ENCODE results near the gene KAZN.

Gene KAZN

GRCh38 chr1:14774225-14774624 lies 175.7 kb downstream of the KAZN start:
- Histone ChIP-seq H3K4me3 (ENCODE audit: low read depth, low read length, poor library complexity, severe bottlenecking) (no peak overlapping the region), H3K4me1 (ENCODE audit: insufficient read depth, low read length, severe bottlenecking) (no peaks in the 10 kb centered on the region), H3K27me3 (ENCODE audit: insufficient read depth, low read length) (peaks cover 10% of the 10 kb centered on the region; the same call in 1 of the 2 replicates), H3K4me2 (ENCODE audit: low read length) (no peak overlapping the region), H3K9me3 (ENCODE audit: low read length) (no peaks in the 10 kb centered on the region), H3K9ac (ENCODE audit: low read length) (no peak overlapping the region), H2AFZ (ENCODE audit: low read length) (no peak overlapping the region), H4K20me1 (ENCODE audit: insufficient read depth, low read length) (no peaks in the 10 kb centered on the region), H3K9me2 (ENCODE audit: low read depth, low read length) (no peaks in the 10 kb centered on the region), H3K27ac (ENCODE audit: low read depth, low read length, poor library complexity, severe bottlenecking) (no peak overlapping the region), H3K36me3 (ENCODE audit: insufficient read depth, low read length) (no peaks in the 10 kb centered on the region), H3F3A (ENCODE audit: insufficient read depth, low read length) (no peaks in the 10 kb centered on the region), H3K79me2 (ENCODE audit: insufficient read depth, low read length) (no peaks in the 10 kb centered on the region)
- TF ChIP-seq CTCF (IDR thresholded peaks at IDR 0.05; ENCODE audit: low read length) (no peak), EZH2 (IDR thresholded peaks at IDR 0.05; ENCODE audit: borderline replicate concordance, low read length) (no peak)

GRCh38 chr1:14774988-14775387 lies 176.5 kb downstream of the KAZN start:
- no peaks in the 10 kb centered on the region for H3K9me3 ChIP-seq (ENCODE audit: low read length)
- H3K27ac ChIP-seq (ENCODE audit: low read depth, low read length, poor library complexity, severe bottlenecking), result no peak overlapping the region
- H3K36me3 ChIP-seq (ENCODE audit: insufficient read depth, low read length), result no peaks in the 10 kb centered on the region
- H4K20me1 ChIP-seq (ENCODE audit: insufficient read depth, low read length), result no peaks in the 10 kb centered on the region
- no peaks in the 10 kb centered on the region for H3K9me2 ChIP-seq (ENCODE audit: low read depth, low read length)
- H3K4me2 ChIP-seq (ENCODE audit: low read length), result no peak overlapping the region
- no peaks in the 10 kb centered on the region for H3F3A ChIP-seq (ENCODE audit: insufficient read depth, low read length)
- no peak overlapping the region for H3K9ac ChIP-seq (ENCODE audit: low read length)
- H3K79me2 ChIP-seq (ENCODE audit: insufficient read depth, low read length), result no peaks in the 10 kb centered on the region
- no peaks in the 10 kb centered on the region for H3K4me1 ChIP-seq (ENCODE audit: insufficient read depth, low read length, severe bottlenecking)
- H3K4me3 ChIP-seq (ENCODE audit: low read depth, low read length, poor library complexity, severe bottlenecking), result no peak overlapping the region
- H3K27me3 ChIP-seq (ENCODE audit: insufficient read depth, low read length), result peaks cover 7% of the 10 kb centered on the region; the same call in 1 of the 2 replicates
- TF ChIP-seq CTCF (IDR thresholded peaks at IDR 0.05; ENCODE audit: low read length) (no peak), EZH2 (IDR thresholded peaks at IDR 0.05; ENCODE audit: borderline replicate concordance, low read length) (no peak)
- no peak overlapping the region for H2AFZ ChIP-seq (ENCODE audit: low read length)

- TF ChIP-seq CTCF (IDR thresholded peaks at IDR 0.05; ENCODE audit: low read length), result no peak
- no peak for TF ChIP-seq EZH2 (IDR thresholded peaks at IDR 0.05; ENCODE audit: borderline replicate concordance, low read length)
- Histone ChIP-seq H3K36me3 (ENCODE audit: insufficient read depth, low read length) (no peaks in the 10 kb centered on the region), H3K27me3 (ENCODE audit: insufficient read depth, low read length) (peaks cover 7% of the 10 kb centered on the region; the same call in 1 of the 2 replicates), H3K27ac (ENCODE audit: low read depth, low read length, poor library complexity, severe bottlenecking) (no peak overlapping the region), H3K9me3 (ENCODE audit: low read length) (no peaks in the 10 kb centered on the region), H3K9me2 (ENCODE audit: low read depth, low read length) (no peaks in the 10 kb centered on the region), H3K4me2 (ENCODE audit: low read length) (no peak overlapping the region), H3K79me2 (ENCODE audit: insufficient read depth, low read length) (no peaks in the 10 kb centered on the region), H3K4me3 (ENCODE audit: low read depth, low read length, poor library complexity, severe bottlenecking) (no peak overlapping the region), H3F3A (ENCODE audit: insufficient read depth, low read length) (no peaks in the 10 kb centered on the region), H2AFZ (ENCODE audit: low read length) (no peak overlapping the region), H4K20me1 (ENCODE audit: insufficient read depth, low read length) (no peaks in the 10 kb centered on the region), H3K4me1 (ENCODE audit: insufficient read depth, low read length, severe bottlenecking) (no peaks in the 10 kb centered on the region), H3K9ac (ENCODE audit: low read length) (no peak overlapping the region)
Observed at GRCh38 chr1:14775434-14775833, 176.9 kb downstream of the KAZN start.
